Type B pancreatic cell (in vitro differentiated cells): Measurements from ENCODE around the gene SLMAP. TPM values are rescaled to one million over a fixed set of nuclear protein-coding genes. Genes with fewer than 3 reads are reported as not detected.

Source experiments
- DNase-seq: peaks from one replicate; pipeline ENCODE4 v3.0.0; 2021; ENCODE audit warnings: mixed read lengths; ENCODE audit not compliant: unreplicated experiment; ENCODE audit errors: extremely low spot score
- H3K27ac Mint-ChIP-seq: 2 replicates; pipeline ENCODE4 v1.8.0; 2021; ENCODE audit warnings: mild to moderate bottlenecking, mixed read lengths
- H3K27me3 Mint-ChIP-seq: 2 replicates; pipeline ENCODE4 v1.8.0; 2021; ENCODE audit warnings: mixed read lengths
- H3K36me3 Mint-ChIP-seq: 2 replicates; pipeline ENCODE4 v1.8.0; 2021; ENCODE audit warnings: mixed read lengths
- H3K4me1 Mint-ChIP-seq: one replicate; pipeline ENCODE4 v1.8.0; 2021; ENCODE audit warnings: mixed read lengths; ENCODE audit not compliant: unreplicated experiment
- H3K4me3 Mint-ChIP-seq: 2 replicates; pipeline ENCODE4 v1.8.0; 2021; ENCODE audit warnings: mild to moderate bottlenecking, mixed read lengths
- H3K9me3 Mint-ChIP-seq: 2 replicates; pipeline ENCODE4 v1.8.0; 2021; ENCODE audit warnings: mixed read lengths
- total RNA-seq: library from RNA; stranded (reverse); gene quantifications from 2 replicates; pipeline ENCODE4 v1.2.1, GENCODE V29; 2021; ENCODE audit warnings: low replicate concordance
- TF ChIP-seq, protein P1 (sequence below): fragments of 200-600 bp; sonication (generic); conservative IDR thresholded peaks from 2 replicates; pipeline ENCODE4 v1.5.0; 2021; ENCODE audit warnings: antibody characterized with exemption, mild to moderate bottlenecking

The SLMAP gene
- total RNA-seq, 1 donor from 2014 or later: 55.1 TPM

DNA sequence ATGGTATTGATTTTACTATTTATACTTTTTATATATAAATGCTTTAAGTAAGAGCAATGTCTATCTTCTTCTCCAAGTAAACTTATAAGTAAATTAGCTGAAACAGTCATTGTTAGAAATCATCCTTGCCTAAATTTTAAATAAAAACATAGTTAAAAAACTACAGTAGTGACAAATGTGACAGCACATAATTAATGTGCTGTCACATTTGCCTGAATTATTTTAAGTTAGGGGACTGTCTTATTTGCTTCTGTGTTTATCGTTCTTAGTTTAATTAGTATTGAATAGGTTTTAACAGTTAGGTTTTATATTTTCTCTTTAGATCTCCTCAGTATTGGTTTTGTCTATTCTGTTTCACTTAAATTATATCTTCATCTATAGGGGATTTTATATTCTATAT, 36.1 kb downstream of the SLMAP start:
- Mint-ChIP-seq H3K36me3 (peaks cover 3% of the 10 kb centered on the region), H3K9me3 (no peaks in the 10 kb centered on the region)

DNA sequence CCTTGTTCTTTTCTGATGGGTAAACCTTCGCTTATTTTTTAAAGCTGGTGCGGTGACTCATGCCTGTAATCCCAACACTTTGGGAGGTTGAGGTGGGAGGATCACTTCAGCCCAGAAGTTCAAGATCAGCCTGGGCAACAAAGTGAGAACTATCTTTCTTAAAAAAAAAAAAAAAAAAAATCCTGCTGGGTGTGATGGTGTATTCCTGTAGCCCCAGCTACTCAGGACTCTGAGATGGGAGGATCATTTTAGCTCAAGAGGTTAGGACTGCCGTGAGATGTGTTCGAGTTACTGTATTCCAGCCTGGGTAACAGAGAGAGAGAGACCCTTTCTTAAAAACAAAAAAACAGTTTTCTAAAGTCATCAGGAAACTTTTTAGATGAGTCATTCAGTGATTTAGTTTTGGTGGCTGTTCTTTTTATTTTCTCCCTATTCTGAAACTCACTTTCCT, 37.7 kb downstream of the SLMAP start:
- Mint-ChIP-seq H3K27me3 (no peaks in the 10 kb centered on the region), H3K4me1 (no peaks in the 10 kb centered on the region), H3K4me3 (no peak overlapping the region), H3K36me3 (peaks cover 3% of the 10 kb centered on the region), H3K9me3 (no peaks in the 10 kb centered on the region), H3K27ac (peak overlapping the region; percentile 0)
- DNase-seq: no peak
- TF ChIP-seq, protein P1, sequence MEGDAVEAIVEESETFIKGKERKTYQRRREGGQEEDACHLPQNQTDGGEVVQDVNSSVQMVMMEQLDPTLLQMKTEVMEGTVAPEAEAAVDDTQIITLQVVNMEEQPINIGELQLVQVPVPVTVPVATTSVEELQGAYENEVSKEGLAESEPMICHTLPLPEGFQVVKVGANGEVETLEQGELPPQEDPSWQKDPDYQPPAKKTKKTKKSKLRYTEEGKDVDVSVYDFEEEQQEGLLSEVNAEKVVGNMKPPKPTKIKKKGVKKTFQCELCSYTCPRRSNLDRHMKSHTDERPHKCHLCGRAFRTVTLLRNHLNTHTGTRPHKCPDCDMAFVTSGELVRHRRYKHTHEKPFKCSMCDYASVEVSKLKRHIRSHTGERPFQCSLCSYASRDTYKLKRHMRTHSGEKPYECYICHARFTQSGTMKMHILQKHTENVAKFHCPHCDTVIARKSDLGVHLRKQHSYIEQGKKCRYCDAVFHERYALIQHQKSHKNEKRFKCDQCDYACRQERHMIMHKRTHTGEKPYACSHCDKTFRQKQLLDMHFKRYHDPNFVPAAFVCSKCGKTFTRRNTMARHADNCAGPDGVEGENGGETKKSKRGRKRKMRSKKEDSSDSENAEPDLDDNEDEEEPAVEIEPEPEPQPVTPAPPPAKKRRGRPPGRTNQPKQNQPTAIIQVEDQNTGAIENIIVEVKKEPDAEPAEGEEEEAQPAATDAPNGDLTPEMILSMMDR: no peak

More for the DNA sequence above, 36.1 kb downstream of the SLMAP start:
- Mint-ChIP-seq H3K4me1 (no peaks in the 10 kb centered on the region), H3K4me3 (no peak overlapping the region), H3K27me3 (no peaks in the 10 kb centered on the region), H3K27ac (no peak overlapping the region)
- TF ChIP-seq, protein P1: no peak
- no peak for DNase-seq

DNA sequence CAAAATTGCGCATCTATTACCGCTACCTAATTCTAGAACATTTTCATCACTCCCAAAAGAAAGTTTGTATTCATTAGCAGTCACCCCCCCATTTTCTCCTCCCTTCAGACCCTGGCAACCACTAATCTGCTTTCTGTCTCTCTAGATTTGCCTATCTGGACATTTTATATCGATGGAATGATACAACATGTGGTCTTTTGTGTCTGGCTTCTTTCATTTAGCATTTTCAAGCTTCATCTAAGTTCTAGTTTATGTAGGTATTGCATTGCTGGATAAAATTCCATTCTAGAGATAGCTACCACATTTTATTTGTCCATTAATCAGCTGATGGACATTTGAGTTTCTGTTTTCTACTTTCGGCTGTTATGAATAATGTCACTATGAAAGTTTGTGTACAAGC, 38.4 kb downstream of the SLMAP start:
- Mint-ChIP-seq H3K27me3 (no peaks in the 10 kb centered on the region), H3K27ac (peak overlapping the region; percentile 0), H3K4me1 (no peaks in the 10 kb centered on the region), H3K36me3 (peaks cover 3% of the 10 kb centered on the region), H3K9me3 (no peaks in the 10 kb centered on the region), H3K4me3 (no peak overlapping the region)
- TF ChIP-seq, protein P1: no peak
- no peak for DNase-seq

DNA sequence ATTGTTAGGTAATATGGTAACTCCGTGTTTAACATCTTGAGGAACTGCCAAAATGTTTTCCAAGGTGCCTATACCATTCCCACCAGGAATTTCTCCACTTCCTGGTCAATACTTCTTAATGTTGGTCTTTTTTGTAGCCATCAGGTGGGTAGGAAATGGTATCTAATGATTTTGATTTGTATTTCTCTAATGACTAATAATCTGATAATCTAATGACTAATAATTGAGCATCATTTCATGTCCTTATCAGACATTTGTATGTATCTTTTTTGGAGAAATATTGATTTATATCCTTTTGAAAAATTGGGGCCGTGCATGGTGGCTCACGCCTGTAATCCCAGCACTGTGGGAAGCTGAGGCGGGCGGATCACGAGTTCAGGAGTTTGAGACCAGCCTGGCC, 38.8 kb downstream of the SLMAP start:
- no peak overlapping the region for H3K4me3 Mint-ChIP-seq
- H3K27me3 Mint-ChIP-seq: no peaks in the 10 kb centered on the region
- TF ChIP-seq, protein P1: no peak
- no peak overlapping the region for H3K27ac Mint-ChIP-seq
- no peaks in the 10 kb centered on the region for H3K4me1 Mint-ChIP-seq
- no peaks in the 10 kb centered on the region for H3K9me3 Mint-ChIP-seq
- no peak for DNase-seq
- H3K36me3 Mint-ChIP-seq: peaks cover 3% of the 10 kb centered on the region

DNA sequence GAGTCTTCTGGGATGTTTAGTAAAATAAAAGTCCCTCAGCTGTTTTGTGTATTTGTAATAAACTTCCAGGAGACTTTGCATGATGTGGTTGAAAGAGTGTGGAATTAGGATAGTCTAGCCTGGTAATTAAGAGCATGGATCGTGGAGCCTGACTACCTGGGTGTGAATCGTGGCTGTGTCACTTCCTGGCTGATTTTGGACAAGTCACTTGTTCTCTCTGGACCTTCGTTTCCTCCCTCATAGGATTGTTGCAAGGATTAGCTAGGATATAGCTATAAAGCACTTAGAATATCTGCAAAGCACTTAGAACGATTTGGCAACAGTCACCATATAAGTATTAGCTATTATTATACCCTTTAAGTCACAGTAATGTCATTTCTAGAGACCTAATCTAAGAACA, 40.2 kb downstream of the SLMAP start:
- H3K4me3 Mint-ChIP-seq: no peak overlapping the region
- H3K27me3 Mint-ChIP-seq: no peaks in the 10 kb centered on the region
- H3K27ac Mint-ChIP-seq: peak overlapping the region; percentile 9
- peaks cover 3% of the 10 kb centered on the region for H3K36me3 Mint-ChIP-seq
- DNase-seq: no peak
- peaks cover 6% of the 10 kb centered on the region for H3K4me1 Mint-ChIP-seq
- no peaks in the 10 kb centered on the region for H3K9me3 Mint-ChIP-seq
- TF ChIP-seq, protein P1: no peak
